ENCODE results near the gene CCDC28A.

DNA sequence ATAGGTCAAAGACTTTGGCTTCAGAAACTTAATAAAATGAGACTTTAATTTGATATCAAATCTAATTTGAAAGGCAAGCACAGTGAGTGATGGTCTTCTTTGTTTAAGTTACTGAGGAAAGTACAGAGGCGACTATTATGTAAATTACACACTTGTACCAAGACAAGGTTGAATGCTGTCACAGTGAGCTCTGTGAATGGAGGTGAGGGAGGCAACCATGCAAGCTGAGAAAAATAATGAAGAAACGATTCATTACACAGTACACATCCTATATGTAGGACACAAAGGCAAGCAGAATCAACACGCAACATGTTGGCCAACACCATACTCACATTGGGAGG is 46.8 kb upstream of the CCDC28A start:
- TF ChIP-seq, protein P1, sequence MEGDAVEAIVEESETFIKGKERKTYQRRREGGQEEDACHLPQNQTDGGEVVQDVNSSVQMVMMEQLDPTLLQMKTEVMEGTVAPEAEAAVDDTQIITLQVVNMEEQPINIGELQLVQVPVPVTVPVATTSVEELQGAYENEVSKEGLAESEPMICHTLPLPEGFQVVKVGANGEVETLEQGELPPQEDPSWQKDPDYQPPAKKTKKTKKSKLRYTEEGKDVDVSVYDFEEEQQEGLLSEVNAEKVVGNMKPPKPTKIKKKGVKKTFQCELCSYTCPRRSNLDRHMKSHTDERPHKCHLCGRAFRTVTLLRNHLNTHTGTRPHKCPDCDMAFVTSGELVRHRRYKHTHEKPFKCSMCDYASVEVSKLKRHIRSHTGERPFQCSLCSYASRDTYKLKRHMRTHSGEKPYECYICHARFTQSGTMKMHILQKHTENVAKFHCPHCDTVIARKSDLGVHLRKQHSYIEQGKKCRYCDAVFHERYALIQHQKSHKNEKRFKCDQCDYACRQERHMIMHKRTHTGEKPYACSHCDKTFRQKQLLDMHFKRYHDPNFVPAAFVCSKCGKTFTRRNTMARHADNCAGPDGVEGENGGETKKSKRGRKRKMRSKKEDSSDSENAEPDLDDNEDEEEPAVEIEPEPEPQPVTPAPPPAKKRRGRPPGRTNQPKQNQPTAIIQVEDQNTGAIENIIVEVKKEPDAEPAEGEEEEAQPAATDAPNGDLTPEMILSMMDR (IDR thresholded peaks at IDR 0.05): no peak
- TF ChIP-seq POLR2A (IDR thresholded peaks at IDR 0.05; ENCODE audit: low read depth) (no peak), EP300 (IDR thresholded peaks at IDR 0.05) (no peak)

Measured in esophagus muscularis mucosa (tissue), 4 donors.